Measurements from ENCODE around the gene DEK. TPM values are rescaled to one million over a fixed set of nuclear protein-coding genes. Genes with fewer than 3 reads are reported as not detected.

Gene DEK
- total RNA-seq = 199 and 218 TPM in 2 replicates

GRCh38 chr6:18264219-18264922 lies at the start of gene DEK:
Gene DEK, minus strand, starts transcription at chr6:18264530. Its CDS starts 543 bp downstream, at chr6:18263987.

Small RNAs within 50 kb of the gene (small RNA-seq; reads per million reads assigned to genes)
- gene AL138825.1 (not detected), gene RF00019 (not detected), gene RNU6-263P (not detected)

Other genes with a start within 250 kb of the DEK start
- 1.2 and 2.3 TPM in 2 replicates for gene NHLRC1, start 141.9 kb downstream of the DEK start, total RNA-seq
- 16.8 and 18.1 TPM in 2 replicates for gene TPMT, start 109.5 kb downstream of the DEK start, total RNA-seq
- gene KDM1B, start 109.1 kb downstream of the DEK start, total RNA-seq = 12.4 and 13.2 TPM in 2 replicates
- gene RNF144B, start 122.8 kb upstream of the DEK start, total RNA-seq = 135 and 161 TPM in 2 replicates